Measurements from ENCODE around the gene GNPTAB. TPM values are rescaled to one million over a fixed set of nuclear protein-coding genes. Genes with fewer than 3 reads are reported as not detected.

The GNPTAB gene
- polyA plus RNA-seq, 2 of the 4 experiments (the other 2 are of a cell fraction) = 20.3 to 29.3 TPM

GRCh38 chr12:101761781-101762180 is 69.0 kb downstream of the GNPTAB start:
- Histone ChIP-seq H3K4me3 (no peak overlapping the region), H3K4me1 (0 out of 3 replicates have a peak, but pooled peaks cover 3% of the 10 kb centered on the region), H3K4me2 (no peak overlapping the region), H3K9me3 (no peaks in the 10 kb centered on the region), H3K27ac (no peak overlapping the region)
- TF ChIP-seq BCL3 (IDR thresholded peaks at IDR 0.05) = no peak
- TF ChIP-seq HOXB13 (CRISPR knock-in tag; IDR thresholded peaks at IDR 0.05; ENCODE audit: low read depth) = no peak
- TF ChIP-seq, protein P1, sequence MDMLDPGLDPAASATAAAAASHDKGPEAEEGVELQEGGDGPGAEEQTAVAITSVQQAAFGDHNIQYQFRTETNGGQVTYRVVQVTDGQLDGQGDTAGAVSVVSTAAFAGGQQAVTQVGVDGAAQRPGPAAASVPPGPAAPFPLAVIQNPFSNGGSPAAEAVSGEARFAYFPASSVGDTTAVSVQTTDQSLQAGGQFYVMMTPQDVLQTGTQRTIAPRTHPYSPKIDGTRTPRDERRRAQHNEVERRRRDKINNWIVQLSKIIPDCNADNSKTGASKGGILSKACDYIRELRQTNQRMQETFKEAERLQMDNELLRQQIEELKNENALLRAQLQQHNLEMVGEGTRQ (IDR thresholded peaks at IDR 0.05) = no peak
- TF ChIP-seq BHLHE40 (IDR thresholded peaks at IDR 0.05; ENCODE audit: low read depth, low read length) = no peak
- TF ChIP-seq TP53 (CRISPR knock-in tag; IDR thresholded peaks at IDR 0.05) = no peak
- TF ChIP-seq SMC3 (IDR thresholded peaks at IDR 0.05) = no peak
- TF ChIP-seq RAD21 (conservative IDR thresholded peaks at IDR 0.05 in 1 of 2, IDR thresholded peaks at IDR 0.05 in 1 of 2) = no peak
- no peak for TF ChIP-seq JUNB (IDR thresholded peaks at IDR 0.05)
- TF ChIP-seq FOXS1 (CRISPR knock-in tag; IDR thresholded peaks at IDR 0.05) = no peak
- no peak for TF ChIP-seq CBX2 (IDR thresholded peaks at IDR 0.05; ENCODE audit: borderline replicate concordance, low read depth)
- TF ChIP-seq, protein P2, sequence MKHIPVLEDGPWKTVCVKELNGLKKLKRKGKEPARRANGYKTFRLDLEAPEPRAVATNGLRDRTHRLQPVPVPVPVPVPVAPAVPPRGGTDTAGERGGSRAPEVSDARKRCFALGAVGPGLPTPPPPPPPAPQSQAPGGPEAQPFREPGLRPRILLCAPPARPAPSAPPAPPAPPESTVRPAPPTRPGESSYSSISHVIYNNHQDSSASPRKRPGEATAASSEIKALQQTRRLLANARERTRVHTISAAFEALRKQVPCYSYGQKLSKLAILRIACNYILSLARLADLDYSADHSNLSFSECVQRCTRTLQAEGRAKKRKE (CRISPR knock-in tag; IDR thresholded peaks at IDR 0.05; ENCODE audit: low read depth) = no peak
- no peak for TF ChIP-seq HEYL (CRISPR knock-in tag; IDR thresholded peaks at IDR 0.05)
- no peak for TF ChIP-seq MAFK (IDR thresholded peaks at IDR 0.05; ENCODE audit: partially characterized antibody)
- TF ChIP-seq CHD4 (IDR thresholded peaks at IDR 0.05; ENCODE audit: borderline replicate concordance) = no peak
- ATAC-seq = no peak
- ChIA-PET CTCF (interaction anchor here (0.6 to 3.0 kb wide), 4 partner anchors 11 to 851 kb away, joined by 3 to 28 read pairs (median 8); no protein-coding TSS in a partner anchor), POLR2A (no interaction called here)
- WGBS (ENCODE audit: missing lambda C conversion rate) = 91% methylated on average over 4 of the region's 4 CpGs
- peak; percentile 65 for FAIRE-seq
- DNase-seq (ENCODE audit: low read depth in 1 of 2, low spot score in 1 of 2) = no peak

DNA sequence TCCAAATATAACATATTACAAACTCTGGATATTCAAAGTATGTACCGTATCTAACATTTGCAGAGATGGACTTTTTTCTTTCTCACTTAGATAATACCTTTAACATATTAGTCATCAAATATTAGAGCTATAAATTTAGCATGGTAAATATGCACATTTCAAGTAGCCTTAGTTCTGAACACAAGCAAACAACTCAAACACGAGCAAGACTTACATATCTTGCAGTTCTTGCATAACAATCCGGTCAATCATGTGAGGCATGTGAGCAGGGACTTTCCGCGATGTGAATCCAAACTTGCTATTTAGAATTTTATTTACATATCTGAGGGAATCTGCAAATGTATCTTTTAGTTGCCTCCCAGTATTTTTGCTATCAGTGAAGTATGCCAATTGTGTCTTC is 69.4 kb downstream of the GNPTAB start:
- POLR2A ChIA-PET = no interaction called here
- ATAC-seq (peak in 1 of 2 experiments; percentile 24; a peak in 2 of 6 replicates), FAIRE-seq (no peak), DNase-seq (ENCODE audit: low read depth in 1 of 2, low spot score in 1 of 2) (peak in 1 of 2 experiments; percentile 31)
- H3K9me3 ChIP-seq = no peaks in the 10 kb centered on the region
- CTCF ChIA-PET = interaction anchor here (0.6 to 3.0 kb wide), 4 partner anchors 11 to 443 kb away, joined by 3 to 28 read pairs (median 8); no protein-coding TSS in a partner anchor
- H3K4me3 ChIP-seq = no peak overlapping the region
- H3K4me1 ChIP-seq = 0 out of 3 replicates have a peak, but pooled peaks cover 3% of the 10 kb centered on the region
- WGBS (ENCODE audit: missing lambda C conversion rate) = 43% methylated on average over 5 of the region's 5 CpGs
- H3K4me2 ChIP-seq = no peak overlapping the region
- TF ChIP-seq CEBPB (IDR thresholded peaks at IDR 0.05) (peak in 1 of 2 experiments; percentile 49; a peak in 1 of 4 replicates), NPAS2 (CRISPR knock-in tag; IDR thresholded peaks at IDR 0.05; ENCODE audit: borderline replicate concordance) (no peak), POLR2AphosphoS2 (conservative IDR thresholded peaks at IDR 0.05; ENCODE audit: low read length) (no peak)
- TF ChIP-seq, protein P1 (IDR thresholded peaks at IDR 0.05) = no peak
- H3K27ac ChIP-seq = no peak overlapping the region

DNA sequence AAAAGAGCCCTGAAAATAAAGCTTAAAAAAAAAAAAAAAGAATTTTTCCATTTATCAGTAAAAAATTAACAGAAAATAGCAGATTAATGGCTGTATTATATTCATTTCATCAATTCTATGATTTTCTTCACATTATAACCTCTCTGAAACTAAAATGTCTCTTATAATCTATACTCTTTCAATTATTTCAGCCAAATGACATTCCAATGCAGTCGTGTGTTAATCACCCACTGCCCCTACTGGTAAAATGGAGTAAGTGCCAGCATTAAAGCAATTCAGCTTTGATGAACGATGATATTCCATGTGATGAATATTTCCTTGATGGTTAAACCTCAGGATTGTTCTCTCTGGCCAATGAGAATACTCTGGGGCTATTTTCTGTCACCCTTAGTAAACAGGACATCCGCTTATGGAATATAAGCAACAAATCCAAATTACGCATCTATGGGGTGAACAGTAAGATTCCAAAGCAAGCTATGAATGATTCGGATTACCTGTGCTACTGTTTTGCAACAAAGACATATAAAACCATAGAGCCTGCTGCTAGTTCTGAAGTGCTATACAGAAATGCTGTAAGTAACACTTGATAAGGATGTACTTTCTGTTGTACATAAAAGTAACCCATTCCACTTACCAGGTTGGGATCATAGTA is 71.2 kb downstream of the GNPTAB start:
- no peak for FAIRE-seq
- DNase-seq (ENCODE audit: low read depth in 1 of 2, low spot score in 1 of 2) = peak; percentile 43
- no peak overlapping the region for H3K4me3 ChIP-seq
- peak; percentile 80 to 89; a peak in 5 of 6 replicates for ATAC-seq
- 0 out of 3 replicates have a peak, but pooled peaks cover 3% of the 10 kb centered on the region for H3K4me1 ChIP-seq
- 55% methylated on average over 5 of the region's 5 CpGs for WGBS (ENCODE audit: missing lambda C conversion rate)
- ChIA-PET CTCF (interaction anchor here (0.5 to 3.0 kb wide), 24 partner anchors 8 to 1437 kb away, joined by 3 to 28 read pairs (median 4); partner anchors contain the start of genes ARL1 and GNPTAB), POLR2A (interaction anchor here (0.8 to 1.4 kb wide), 2 partner anchors 71 to 761 kb away, joined by 3 to 5 read pairs; partner anchors contain the start of gene GNPTAB)
- H3K27ac ChIP-seq = no peak overlapping the region
- H3K4me2 ChIP-seq = no peak overlapping the region
- H3K9me3 ChIP-seq = no peaks in the 10 kb centered on the region
- no peak for TF ChIP-seq EHF (CRISPR knock-in tag; IDR thresholded peaks at IDR 0.05)
- TF ChIP-seq BHLHE40 (IDR thresholded peaks at IDR 0.05; ENCODE audit: low read depth, low read length) = no peak
- no peak for TF ChIP-seq HOXA7 (CRISPR knock-in tag; IDR thresholded peaks at IDR 0.05)
- TF ChIP-seq POLR2A (IDR thresholded peaks at IDR 0.05; ENCODE audit: low read length) = no peak
- no peak for TF ChIP-seq CHD4 (IDR thresholded peaks at IDR 0.05; ENCODE audit: borderline replicate concordance)
- TF ChIP-seq, protein P3, sequence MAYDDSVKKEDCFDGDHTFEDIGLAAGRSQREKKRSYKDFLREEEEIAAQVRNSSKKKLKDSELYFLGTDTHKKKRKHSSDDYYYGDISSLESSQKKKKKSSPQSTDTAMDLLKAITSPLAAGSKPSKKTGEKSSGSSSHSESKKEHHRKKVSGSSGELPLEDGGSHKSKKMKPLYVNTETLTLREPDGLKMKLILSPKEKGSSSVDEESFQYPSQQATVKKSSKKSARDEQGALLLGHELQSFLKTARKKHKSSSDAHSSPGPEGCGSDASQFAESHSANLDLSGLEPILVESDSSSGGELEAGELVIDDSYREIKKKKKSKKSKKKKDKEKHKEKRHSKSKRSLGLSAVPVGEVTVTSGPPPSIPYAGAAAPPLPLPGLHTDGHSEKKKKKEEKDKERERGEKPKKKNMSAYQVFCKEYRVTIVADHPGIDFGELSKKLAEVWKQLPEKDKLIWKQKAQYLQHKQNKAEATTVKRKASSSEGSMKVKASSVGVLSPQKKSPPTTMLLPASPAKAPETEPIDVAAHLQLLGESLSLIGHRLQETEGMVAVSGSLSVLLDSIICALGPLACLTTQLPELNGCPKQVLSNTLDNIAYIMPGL (CRISPR knock-in tag; IDR thresholded peaks at IDR 0.05; ENCODE audit: borderline replicate concordance) = no peak
- no peak for TF ChIP-seq RARB (CRISPR knock-in tag; IDR thresholded peaks at IDR 0.05)
- TF ChIP-seq, protein P2 (CRISPR knock-in tag; IDR thresholded peaks at IDR 0.05; ENCODE audit: low read depth) = no peak
- TF ChIP-seq NFE2L2 (conservative IDR thresholded peaks at IDR 0.05; ENCODE audit: low read length) = no peak
- TF ChIP-seq HOXB13 (CRISPR knock-in tag; IDR thresholded peaks at IDR 0.05; ENCODE audit: low read depth) = no peak
- TF ChIP-seq GATA3 (IDR thresholded peaks at IDR 0.05; ENCODE audit: borderline replicate concordance) = no peak
- TF ChIP-seq FOXS1 (CRISPR knock-in tag; IDR thresholded peaks at IDR 0.05) = no peak
- TF ChIP-seq ESRRA (IDR thresholded peaks at IDR 0.05; ENCODE audit: borderline replicate concordance, low read length) = no peak
- TF ChIP-seq NR3C1 (IDR thresholded peaks at IDR 0.05) = no peak

All from A549 (cell line).